HepG2 (cell line): ENCODE measurements around the gene NUPR2. TPM values are rescaled to one million over a fixed set of nuclear protein-coding genes. Genes with fewer than 3 reads are reported as not detected.

ENCODE experiments used
- ESRRA ChIP-seq: sonication (generic); formaldehyde crosslinking; IDR thresholded peaks from 2 replicates; pipeline ENCODE4 v1.5.1; 2020; ENCODE audit warnings: mild to moderate bottlenecking, low read depth, missing genetic modification reagents
- EZH2 ChIP-seq: conservative IDR thresholded peaks from 2 replicates; pipeline ENCODE4 v1.6.1; 2012; ENCODE audit warnings: mild to moderate bottlenecking, low read depth, low read length, moderate library complexity
- GLI4 ChIP-seq: sonication (generic); formaldehyde crosslinking; IDR thresholded peaks from 2 replicates; pipeline ENCODE4 v1.5.1; 2020; ENCODE audit warnings: missing genetic modification reagents, mild to moderate bottlenecking, moderate library complexity, borderline replicate concordance
- MEF2D ChIP-seq: sonication (generic); formaldehyde crosslinking; IDR thresholded peaks from 2 replicates; pipeline ENCODE4 v1.5.1; 2020; ENCODE audit warnings: mild to moderate bottlenecking, missing genetic modification reagents
- NR2F1 ChIP-seq, 2 experiments: fragments of 450-650 bp in 1 of 2; formaldehyde crosslinking in 1 of 2; IDR thresholded peaks; 2 replicates each; pipeline versions ENCODE4 v1.5.0 to v1.6.1; 2016 to 2020; ENCODE audit warnings: mild to moderate bottlenecking in 1 of 2, missing compliant biosample characterization in 1 of 2, missing genetic modification reagents in 1 of 2, moderate library complexity in 1 of 2
- SRSF1 ChIP-seq: fragments of 200-400 bp; formaldehyde crosslinking; optimal IDR thresholded peaks from 2 replicates; pipeline ENCODE3; 2017; ENCODE audit warnings: mild to moderate bottlenecking, low read depth, low read length, moderate library complexity
- XRCC5 ChIP-seq: fragments of 200-400 bp; formaldehyde crosslinking; optimal IDR thresholded peaks from 2 replicates; pipeline ENCODE3; 2017; ENCODE audit warnings: mild to moderate bottlenecking, low read length
- ZNF256 ChIP-seq: sonication (generic); formaldehyde crosslinking; conservative IDR thresholded peaks from 2 replicates; pipeline ENCODE4 v1.4.0; 2020; ENCODE audit warnings: missing genetic modification reagents
- ZNF670 ChIP-seq: sonication (generic); formaldehyde crosslinking; IDR thresholded peaks from 2 replicates; pipeline ENCODE4 v1.8.0; 2022; ENCODE audit warnings: mild to moderate bottlenecking, missing genetic modification reagents, borderline replicate concordance
- polyA plus RNA-seq, 8 experiments: library from polyadenylated mRNA; depleted of rRNA in 3 of 8; stranded (reverse) in 7 of 8; unstranded in 1 of 8; fragments of >200 nt; fragmentation: Illumina TruSeq in 4 of 8; extraction: Trizol in 4 of 8; gene quantifications; 2 replicates each; pipeline versions ENCODE4 v1.2.1 to v1.2.3, GENCODE V29; 2011 to 2016; ENCODE audit warnings: low read depth in 4 of 8, missing spikeins in 1 of 8, mixed read lengths in 1 of 8; ENCODE audit not compliant: insufficient read depth in 1 of 8
- total RNA-seq, 5 experiments: library from RNA; depleted of rRNA; stranded (reverse); fragments of >200 nt; fragmentation: Illumina TruSeq; extraction: Trizol; gene quantifications; 2 replicates each; pipeline ENCODE4 v1.2.3, GENCODE V29; 2016; ENCODE audit warnings: low read depth in 1 of 5
- TF ChIP-seq, protein P1 (sequence below): sonication (generic); formaldehyde crosslinking; IDR thresholded peaks from 2 replicates; pipeline ENCODE4 v1.5.0; 2020; ENCODE audit warnings: mild to moderate bottlenecking, missing genetic modification reagents, borderline replicate concordance
- TF ChIP-seq, protein P2 (sequence below): sonication (generic); formaldehyde crosslinking; IDR thresholded peaks from 2 replicates; pipeline ENCODE4 v1.9.0; 2021; ENCODE audit warnings: mild to moderate bottlenecking, missing genetic modification reagents
- TF ChIP-seq, protein P3 (sequence below): sonication (generic); formaldehyde crosslinking; IDR thresholded peaks from 2 replicates; pipeline ENCODE4 v1.4.0; 2020; ENCODE audit warnings: missing genetic modification reagents

NUPR2 gene
- total and polyA plus RNA-seq, 2 of the 13 experiments (the other 11 are each of a cell fraction or from before 2014, with no cell fraction given), result not detected

DNA sequence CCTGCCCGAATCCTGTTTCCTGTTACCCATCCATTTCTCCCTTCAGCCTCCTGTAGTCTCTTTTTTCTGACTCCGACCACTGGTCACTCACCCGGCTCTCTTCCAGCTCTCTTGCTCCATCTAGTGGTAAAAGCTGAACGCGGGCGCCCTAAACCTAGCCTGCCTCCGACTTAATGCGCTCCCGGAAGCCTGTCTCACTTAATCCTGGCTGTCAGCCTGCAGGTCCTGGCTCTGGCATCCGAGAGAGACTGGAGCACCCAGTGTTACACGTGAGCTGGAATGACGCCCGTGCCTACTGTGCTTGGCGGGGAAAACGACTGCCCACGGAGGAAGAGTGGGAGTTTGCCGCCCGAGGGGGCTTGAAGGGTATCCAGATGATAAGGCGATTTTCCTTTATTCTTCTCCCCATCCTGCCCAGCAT, 41.8 kb downstream of the NUPR2 start (continued):
- no peak for TF ChIP-seq SRSF1
- no peak for TF ChIP-seq EZH2
- no peak for TF ChIP-seq ZNF256 (CRISPR knock-in tag)
- TF ChIP-seq, protein P1, sequence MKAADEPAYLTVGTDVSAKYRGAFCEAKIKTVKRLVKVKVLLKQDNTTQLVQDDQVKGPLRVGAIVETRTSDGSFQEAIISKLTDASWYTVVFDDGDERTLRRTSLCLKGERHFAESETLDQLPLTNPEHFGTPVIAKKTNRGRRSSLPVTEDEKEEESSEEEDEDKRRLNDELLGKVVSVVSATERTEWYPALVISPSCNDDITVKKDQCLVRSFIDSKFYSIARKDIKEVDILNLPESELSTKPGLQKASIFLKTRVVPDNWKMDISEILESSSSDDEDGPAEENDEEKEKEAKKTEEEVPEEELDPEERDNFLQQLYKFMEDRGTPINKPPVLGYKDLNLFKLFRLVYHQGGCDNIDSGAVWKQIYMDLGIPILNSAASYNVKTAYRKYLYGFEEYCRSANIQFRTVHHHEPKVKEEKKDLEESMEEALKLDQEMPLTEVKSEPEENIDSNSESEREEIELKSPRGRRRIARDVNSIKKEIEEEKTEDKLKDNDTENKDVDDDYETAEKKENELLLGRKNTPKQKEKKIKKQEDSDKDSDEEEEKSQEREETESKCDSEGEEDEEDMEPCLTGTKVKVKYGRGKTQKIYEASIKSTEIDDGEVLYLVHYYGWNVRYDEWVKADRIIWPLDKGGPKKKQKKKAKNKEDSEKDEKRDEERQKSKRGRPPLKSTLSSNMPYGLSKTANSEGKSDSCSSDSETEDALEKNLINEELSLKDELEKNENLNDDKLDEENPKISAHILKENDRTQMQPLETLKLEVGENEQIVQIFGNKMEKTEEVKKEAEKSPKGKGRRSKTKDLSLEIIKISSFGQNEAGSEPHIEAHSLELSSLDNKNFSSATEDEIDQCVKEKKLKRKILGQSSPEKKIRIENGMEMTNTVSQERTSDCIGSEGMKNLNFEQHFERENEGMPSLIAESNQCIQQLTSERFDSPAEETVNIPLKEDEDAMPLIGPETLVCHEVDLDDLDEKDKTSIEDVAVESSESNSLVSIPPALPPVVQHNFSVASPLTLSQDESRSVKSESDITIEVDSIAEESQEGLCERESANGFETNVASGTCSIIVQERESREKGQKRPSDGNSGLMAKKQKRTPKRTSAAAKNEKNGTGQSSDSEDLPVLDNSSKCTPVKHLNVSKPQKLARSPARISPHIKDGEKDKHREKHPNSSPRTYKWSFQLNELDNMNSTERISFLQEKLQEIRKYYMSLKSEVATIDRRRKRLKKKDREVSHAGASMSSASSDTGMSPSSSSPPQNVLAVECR (CRISPR knock-in tag), result no peak
- TF ChIP-seq, protein P2, sequence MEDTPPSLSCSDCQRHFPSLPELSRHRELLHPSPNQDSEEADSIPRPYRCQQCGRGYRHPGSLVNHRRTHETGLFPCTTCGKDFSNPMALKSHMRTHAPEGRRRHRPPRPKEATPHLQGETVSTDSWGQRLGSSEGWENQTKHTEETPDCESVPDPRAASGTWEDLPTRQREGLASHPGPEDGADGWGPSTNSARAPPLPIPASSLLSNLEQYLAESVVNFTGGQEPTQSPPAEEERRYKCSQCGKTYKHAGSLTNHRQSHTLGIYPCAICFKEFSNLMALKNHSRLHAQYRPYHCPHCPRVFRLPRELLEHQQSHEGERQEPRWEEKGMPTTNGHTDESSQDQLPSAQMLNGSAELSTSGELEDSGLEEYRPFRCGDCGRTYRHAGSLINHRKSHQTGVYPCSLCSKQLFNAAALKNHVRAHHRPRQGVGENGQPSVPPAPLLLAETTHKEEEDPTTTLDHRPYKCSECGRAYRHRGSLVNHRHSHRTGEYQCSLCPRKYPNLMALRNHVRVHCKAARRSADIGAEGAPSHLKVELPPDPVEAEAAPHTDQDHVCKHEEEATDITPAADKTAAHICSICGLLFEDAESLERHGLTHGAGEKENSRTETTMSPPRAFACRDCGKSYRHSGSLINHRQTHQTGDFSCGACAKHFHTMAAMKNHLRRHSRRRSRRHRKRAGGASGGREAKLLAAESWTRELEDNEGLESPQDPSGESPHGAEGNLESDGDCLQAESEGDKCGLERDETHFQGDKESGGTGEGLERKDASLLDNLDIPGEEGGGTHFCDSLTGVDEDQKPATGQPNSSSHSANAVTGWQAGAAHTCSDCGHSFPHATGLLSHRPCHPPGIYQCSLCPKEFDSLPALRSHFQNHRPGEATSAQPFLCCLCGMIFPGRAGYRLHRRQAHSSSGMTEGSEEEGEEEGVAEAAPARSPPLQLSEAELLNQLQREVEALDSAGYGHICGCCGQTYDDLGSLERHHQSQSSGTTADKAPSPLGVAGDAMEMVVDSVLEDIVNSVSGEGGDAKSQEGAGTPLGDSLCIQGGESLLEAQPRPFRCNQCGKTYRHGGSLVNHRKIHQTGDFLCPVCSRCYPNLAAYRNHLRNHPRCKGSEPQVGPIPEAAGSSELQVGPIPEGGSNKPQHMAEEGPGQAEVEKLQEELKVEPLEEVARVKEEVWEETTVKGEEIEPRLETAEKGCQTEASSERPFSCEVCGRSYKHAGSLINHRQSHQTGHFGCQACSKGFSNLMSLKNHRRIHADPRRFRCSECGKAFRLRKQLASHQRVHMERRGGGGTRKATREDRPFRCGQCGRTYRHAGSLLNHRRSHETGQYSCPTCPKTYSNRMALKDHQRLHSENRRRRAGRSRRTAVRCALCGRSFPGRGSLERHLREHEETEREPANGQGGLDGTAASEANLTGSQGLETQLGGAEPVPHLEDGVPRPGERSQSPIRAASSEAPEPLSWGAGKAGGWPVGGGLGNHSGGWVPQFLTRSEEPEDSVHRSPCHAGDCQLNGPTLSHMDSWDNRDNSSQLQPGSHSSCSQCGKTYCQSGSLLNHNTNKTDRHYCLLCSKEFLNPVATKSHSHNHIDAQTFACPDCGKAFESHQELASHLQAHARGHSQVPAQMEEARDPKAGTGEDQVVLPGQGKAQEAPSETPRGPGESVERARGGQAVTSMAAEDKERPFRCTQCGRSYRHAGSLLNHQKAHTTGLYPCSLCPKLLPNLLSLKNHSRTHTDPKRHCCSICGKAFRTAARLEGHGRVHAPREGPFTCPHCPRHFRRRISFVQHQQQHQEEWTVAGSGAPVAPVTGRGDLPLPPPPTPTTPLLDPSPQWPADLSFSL (CRISPR knock-in tag), result no peak
- peak; percentile 82 for TF ChIP-seq XRCC5
- TF ChIP-seq MEF2D, result peak; percentile 60; the same call in 1 of the 2 replicates
- TF ChIP-seq, protein P3, sequence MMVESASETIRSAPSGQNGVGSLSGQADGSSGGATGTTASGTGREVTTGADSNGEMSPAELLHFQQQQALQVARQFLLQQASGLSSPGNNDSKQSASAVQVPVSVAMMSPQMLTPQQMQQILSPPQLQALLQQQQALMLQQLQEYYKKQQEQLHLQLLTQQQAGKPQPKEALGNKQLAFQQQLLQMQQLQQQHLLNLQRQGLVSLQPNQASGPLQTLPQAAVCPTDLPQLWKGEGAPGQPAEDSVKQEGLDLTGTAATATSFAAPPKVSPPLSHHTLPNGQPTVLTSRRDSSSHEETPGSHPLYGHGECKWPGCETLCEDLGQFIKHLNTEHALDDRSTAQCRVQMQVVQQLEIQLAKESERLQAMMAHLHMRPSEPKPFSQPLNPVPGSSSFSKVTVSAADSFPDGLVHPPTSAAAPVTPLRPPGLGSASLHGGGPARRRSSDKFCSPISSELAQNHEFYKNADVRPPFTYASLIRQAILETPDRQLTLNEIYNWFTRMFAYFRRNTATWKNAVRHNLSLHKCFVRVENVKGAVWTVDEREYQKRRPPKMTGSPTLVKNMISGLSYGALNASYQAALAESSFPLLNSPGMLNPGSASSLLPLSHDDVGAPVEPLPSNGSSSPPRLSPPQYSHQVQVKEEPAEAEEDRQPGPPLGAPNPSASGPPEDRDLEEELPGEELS, result 0 out of 2 replicates have a peak, but pooled peaks have one; percentile 14
- TF ChIP-seq ZNF670, result no peak
- TF ChIP-seq GLI4 (CRISPR knock-in tag), result no peak
- no peak for TF ChIP-seq ESRRA (CRISPR knock-in tag)
- no peak for TF ChIP-seq NR2F1 (CRISPR knock-in tag; IDR thresholded peaks at IDR 0.05)
